Hepatocyte (in vitro differentiated cells): ENCODE results near the gene RPH3AL.

Experiments used
- EZH2 ChIP-seq: fragments of 200-600 bp; sonication (generic); IDR thresholded peaks from 2 replicates; pipeline ENCODE4 v1.6.1; 2016; ENCODE audit warnings: antibody characterized with exemption, mild to moderate bottlenecking, borderline replicate concordance
- TF ChIP-seq, protein P1 (sequence below): fragments of 200-600 bp; sonication (generic); IDR thresholded peaks from 2 replicates; pipeline ENCODE4 v1.5.1; 2016; ENCODE audit warnings: antibody characterized with exemption, mild to moderate bottlenecking; ENCODE audit not compliant: poor library complexity

DNA sequence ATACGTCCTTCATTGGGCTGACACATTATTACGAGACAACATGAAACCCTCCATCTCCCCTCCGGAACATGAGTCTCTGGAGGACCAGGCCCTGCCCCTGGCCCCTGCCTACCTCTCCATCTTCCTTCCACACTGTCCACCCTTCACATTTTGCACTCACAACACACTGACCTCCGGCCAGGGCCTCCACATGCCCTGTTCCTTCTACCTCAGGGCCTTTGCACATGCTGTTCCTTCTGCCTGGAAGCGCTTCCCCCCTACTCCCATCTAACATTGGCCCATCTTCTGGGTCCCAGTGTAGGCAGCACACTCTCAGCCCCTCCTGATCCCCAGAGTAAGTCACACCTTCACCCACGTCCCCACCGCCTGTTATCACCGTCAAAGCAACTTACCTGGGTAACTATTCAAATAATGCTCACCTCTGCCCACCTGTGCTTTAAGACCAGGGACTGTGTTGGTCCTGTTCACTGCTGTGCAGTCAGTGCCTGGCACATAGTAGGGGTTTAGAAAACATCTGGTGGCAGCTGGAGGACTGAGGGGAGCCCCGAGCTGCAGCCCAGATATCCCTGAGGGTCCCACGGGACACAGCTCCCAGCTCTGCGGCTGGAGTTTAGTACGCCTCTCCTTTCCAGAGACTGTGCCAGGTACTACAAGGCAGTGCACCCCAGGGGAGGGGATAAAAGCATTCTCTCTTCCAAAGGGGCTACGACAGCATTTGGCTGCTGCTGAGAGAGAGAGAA lies 27.2 kb downstream of the RPH3AL start:
- TF ChIP-seq, protein P1, sequence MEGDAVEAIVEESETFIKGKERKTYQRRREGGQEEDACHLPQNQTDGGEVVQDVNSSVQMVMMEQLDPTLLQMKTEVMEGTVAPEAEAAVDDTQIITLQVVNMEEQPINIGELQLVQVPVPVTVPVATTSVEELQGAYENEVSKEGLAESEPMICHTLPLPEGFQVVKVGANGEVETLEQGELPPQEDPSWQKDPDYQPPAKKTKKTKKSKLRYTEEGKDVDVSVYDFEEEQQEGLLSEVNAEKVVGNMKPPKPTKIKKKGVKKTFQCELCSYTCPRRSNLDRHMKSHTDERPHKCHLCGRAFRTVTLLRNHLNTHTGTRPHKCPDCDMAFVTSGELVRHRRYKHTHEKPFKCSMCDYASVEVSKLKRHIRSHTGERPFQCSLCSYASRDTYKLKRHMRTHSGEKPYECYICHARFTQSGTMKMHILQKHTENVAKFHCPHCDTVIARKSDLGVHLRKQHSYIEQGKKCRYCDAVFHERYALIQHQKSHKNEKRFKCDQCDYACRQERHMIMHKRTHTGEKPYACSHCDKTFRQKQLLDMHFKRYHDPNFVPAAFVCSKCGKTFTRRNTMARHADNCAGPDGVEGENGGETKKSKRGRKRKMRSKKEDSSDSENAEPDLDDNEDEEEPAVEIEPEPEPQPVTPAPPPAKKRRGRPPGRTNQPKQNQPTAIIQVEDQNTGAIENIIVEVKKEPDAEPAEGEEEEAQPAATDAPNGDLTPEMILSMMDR = no peak
- TF ChIP-seq EZH2 = no peak
